NCI-H1048 (cell line): ENCODE results near the gene CUX1.
"Not testable (repeated sequence)": the region's sequence is repeated elsewhere in the genome, so short reads cannot be mapped to it uniquely, and the experiment has no call there.

Source experiments
- DNase-seq: peaks from one replicate; lab custom pipeline; 2025; lab: John Stamatoyannopoulos, UW

The CUX1 gene

DNA sequence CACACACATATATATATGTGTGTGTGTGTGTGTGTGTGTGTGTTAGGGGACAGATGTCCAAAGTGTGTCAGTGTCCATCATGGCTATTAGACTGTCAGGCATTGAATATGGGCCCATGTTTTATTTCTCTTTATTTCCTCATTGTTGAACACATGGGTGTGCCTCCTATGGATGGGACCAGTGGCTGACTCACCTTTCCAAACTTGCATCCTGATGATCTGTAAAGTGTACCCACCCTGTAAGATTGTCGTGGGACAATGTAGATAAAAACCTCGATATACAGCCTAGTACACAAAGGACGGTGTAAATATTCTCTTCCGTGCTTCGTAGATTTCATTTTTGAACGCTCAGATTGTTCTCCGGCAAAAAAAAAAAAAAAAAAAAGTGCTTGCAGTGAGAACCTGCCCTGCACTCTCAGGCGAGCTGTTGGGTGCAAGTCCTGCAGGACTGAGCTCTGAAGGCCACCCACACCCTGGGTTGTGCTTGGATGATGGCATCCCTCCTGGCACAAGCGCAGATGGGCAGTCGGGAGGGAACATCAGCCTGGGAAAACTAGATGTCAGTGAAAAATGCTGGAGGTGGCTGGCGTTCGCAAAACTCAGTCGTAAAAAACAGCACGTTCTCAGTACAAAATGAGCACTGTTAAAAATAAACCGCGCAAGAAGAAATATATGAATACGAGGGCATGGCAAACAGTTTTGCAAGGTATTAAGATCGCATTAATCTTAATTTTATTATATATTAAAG lies 166.9 kb downstream of the CUX1 start:
- no peak for DNase-seq

DNA sequence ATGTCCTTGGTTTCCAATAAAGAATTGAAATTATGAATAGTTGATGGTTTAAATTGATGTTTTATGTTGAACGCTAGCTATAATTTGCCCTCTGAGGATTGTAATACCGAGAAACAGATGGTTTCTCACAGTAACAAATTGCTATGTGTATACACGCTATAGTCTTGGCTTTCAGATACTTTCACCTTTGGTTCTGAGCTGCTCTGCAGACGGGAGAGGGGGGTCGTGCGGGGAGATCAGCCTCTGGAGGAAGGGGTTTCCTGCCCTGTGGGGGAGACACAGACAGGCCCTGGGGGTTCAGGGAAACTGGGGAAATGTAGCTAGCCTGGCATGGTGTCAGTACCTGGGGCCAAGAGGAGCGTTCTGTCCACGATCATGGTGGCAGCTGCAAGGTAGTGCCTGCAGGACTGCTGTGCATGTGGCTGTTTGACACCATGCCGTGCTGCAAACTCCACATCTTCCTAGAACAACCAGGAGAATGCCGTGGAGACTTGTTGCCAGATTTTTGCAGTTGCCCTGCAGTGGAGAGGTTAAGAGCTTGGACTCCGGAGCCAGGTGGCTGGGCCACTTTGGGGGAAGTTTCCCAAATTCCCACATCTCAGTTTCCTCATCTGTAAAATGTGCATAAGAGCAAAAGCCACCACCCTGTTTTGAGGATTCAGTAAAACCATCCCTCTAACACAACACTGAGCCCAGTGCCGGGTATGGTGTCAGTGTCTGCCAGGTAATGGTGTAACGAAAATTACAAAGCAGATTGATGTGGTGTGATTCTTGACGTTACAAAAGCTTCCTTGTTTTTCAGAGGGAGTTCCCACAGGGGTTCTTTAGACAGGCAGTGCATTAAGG lies 167.9 kb downstream of the CUX1 start:
- DNase-seq: no peak

DNA sequence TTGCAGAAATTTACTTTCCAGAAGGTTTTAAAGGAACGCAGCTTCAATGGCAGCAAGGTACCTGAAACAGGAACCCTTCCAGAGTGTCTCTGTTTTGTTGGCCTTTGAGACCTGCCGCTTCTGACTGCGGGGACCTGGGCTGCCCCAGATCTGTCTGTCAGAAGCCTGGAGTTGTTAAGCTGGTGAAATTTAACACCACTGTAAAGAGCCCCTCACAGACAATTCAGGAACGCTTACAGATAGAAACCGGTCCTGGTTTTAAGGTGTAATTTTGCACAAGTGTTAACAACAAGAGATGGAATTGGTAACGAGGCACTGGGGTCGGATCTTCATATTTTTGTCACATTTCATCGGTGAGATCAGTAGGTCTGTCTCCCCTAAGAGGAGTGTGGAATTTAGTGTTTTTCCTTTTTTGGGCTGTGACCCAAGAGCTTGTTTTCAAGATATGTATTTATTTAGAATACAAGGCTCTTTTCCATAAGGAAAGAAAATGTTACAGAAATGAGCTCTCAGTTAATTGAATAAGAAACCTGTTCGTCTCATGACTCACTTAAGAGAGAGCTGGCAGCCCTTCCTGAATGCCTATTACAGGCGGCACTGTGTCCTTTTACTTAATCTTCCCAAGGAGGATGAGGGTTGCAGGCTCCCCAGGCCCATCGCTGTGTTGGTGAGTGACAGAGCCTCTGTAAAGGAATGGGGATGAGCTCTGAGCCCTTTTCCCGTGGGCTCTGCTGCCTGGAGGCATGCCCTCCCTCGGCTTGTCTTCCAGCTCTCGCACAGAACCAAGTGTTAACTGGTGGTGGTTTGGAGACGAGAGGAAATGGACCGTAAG lies 168.7 kb downstream of the CUX1 start:
- DNase-seq: no peak

DNA sequence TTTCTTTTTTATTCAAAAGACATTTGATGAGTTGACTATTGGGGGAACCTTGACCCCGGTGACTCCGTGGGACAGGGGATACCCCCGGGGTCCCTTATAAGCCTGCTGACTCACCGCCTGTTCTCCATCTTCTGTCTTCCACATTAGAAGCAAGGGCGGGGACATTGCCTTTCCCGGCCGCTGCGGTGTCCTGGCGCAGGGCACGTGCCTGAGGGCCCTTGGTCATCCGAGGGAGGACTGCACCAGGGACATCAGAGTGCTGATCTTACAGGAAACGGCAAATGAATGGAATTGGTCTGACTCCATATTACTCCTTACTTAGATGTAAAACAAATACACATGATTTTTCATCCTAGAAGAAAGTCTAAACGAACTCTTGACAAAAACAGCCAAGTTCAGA lies 170.1 kb downstream of the CUX1 start:
- no peak for DNase-seq

DNA sequence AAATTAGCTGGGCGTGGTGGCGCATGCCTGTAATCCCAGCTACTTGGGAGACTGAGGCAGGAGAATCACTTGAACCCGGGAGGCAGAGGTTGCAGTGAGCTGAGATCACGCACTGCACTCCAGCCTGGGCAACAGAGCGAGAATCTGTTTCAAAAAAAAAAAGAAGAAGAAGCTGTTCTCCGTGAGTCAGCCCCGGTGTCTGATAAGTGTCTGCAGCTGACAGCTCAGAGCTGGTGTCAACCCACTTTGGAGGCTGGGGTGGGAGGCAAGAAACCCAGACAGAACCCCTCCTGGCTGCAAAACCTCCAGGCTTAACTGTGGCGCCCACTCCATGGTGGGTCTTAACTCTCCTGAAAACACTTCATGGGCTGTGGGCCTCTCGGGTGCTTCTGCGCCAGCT lies 170.6 kb downstream of the CUX1 start:
- not testable (repeated sequence) for DNase-seq

DNA sequence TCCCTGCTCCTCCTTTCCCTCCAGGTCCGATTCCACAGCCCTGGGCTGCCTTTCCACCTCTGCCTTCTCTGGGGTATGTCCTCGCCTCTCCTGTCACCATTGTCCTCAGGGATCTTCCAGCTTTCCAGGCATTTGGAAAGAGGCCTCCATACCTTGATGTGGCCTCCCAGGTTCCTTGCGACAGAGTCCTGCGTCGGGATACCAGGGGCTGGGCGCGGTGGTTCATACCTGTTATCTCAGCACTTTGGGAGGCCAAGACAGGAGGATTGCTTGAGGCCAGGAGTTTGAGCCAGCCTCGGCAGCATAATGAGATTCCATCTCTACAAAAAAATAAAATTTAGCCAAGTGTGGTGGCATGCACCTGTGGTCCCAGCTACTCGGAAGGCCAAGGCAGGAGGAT lies 171.1 kb downstream of the CUX1 start:
- no peak for DNase-seq

DNA sequence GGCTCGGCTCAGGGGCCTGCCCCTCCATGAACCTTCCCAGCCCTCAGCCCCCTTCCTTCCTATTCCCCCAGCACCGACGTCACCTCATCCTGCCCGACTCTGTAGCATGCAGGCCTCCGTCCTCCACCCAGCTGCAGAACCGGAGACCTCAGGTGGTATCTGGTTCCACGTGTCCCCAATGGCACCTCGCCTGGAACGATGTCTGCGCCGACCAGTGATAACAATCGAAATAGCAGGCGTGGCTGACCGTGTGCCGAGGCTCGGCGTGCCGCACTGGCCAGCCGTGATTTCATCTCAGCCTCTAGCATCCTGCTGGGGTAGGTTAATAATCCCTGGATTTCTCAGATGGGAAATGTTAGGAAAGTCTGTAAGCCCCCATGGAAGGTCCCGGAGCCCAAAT lies 171.7 kb downstream of the CUX1 start:
- DNase-seq: no peak

DNA sequence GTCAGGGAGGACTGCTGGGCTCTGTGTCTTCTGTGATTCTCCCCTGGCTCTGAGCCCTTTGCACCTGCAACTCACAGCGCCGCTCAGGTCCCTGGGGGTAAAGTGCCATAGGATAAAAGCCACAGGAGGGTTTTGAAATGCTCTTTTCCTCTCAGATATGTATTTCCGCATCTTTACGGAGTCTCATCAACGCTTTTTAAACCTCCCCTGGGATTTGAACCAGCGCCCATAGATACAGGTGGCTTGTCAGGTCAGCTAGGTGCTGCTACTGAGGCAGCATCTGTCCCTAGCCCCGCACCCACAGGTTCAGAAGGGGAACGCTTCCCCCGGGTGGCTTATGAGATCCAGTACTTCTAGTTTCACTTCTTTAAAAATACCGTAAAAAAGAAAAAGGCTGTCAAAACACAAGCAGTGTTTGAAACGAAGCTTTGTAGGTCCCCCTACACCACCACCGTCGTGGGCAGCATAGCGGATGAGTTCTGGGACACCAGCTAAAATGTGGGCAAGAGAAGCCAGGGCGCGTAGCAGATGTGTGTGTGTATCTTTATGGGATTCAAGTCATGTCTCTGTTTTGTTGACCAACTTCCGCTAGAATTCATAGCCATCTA lies 173.5 kb downstream of the CUX1 start:
- DNase-seq: no peak

DNA sequence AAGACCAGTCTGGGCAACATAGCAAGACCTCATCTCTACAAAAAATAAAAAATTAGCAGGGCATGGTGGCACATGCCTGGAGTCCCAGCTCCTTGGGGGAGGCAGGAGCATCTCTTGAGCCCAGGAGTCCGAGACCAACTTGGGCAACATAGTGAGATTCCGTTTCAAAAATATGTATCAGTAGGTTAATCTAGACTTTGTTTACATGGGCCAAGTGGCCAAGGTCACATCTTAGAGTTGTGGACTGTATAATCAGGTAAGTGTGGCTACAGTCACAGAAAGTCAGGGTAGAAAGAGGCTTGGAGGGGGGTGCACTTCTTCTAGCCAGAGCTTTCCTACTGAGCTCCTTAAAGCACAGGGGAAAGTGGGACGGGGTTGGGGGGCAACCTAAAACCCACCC lies 174.4 kb downstream of the CUX1 start:
- no peak for DNase-seq

DNA sequence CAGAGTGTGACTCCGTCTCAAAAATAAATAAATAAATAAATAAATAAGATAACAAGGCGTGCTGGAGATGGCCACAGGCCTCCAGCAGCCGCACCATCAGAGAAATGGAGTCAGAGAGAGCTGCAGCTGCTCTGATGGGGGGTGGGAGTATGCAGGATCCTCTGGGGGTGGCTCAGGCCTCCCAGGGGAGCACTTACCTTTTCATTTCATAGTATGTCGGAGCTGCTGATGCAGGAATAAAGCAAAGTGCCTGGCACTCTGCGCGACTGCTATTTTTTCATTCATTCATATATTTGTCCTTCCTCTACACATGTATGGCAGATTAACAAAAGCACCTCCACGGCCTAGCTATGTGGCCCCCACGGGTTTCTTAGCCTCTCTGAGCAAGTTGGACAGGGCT lies 175.9 kb downstream of the CUX1 start:
- no peak for DNase-seq

DNA sequence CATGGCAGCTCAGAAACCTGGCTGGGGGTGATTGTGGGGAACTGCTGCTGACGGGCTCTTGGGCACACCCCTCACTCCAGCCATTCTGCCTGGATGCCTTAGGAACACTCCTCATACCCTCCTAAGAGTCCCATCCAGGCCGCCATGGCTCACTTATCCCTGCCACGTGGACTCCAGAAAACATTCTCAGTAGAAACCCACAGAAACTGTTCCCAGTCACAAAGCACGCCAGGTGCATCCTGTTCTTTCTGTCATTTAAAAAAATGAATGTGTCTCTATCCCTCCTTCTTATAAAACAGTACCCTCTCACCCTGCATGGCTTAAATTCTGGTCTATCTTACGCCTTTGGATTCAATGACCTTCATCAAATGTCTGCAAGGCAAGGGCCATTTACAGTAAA lies 177.7 kb downstream of the CUX1 start:
- no peak for DNase-seq

DNA sequence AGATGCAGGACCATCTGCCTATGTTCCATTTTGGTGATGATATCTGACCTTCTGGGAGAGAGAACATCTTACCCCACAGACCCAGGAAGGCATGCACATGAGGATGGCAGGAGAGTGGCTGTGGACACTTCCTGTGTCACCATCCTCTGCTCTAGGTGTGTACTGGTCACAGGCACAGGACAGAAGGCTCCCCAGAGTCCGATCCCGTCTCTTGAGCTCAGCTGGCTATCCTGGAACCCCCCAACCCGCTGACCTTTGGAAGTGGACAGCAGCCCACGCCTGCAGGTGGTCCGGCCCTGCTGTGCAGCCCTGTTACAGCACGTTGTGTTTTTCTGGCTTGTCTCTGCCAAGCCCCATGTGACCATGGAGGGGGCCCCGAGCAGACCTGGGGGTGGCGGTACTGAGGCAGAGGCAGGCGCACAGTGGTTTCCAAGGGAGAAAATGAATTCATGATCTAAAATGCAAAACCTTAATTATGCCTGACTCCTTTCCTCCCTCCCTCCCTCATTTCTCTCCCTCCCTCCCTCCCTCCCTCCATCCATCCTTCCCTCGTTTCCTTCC lies 178.8 kb downstream of the CUX1 start:
- no peak for DNase-seq

DNA sequence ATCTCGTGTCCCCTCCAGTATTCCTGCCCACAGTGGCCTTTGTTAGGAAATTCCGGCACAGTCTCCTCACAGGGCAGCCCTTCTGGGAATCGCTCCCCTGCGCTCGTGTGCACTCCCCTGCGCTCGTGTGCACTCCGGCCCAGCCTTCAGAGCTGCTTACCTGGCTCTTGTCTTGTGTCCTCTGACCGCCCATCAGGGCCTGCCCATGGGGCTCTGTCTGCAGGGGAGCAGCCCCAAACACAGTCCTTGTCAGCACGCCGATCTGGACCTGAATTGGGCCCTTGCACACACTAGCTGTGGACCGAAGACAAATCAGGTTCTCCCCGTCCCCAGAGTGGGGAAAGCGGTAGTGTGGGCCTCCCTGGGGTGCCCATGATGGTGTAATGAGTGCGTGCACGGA lies 179.4 kb downstream of the CUX1 start:
- DNase-seq: no peak

DNA sequence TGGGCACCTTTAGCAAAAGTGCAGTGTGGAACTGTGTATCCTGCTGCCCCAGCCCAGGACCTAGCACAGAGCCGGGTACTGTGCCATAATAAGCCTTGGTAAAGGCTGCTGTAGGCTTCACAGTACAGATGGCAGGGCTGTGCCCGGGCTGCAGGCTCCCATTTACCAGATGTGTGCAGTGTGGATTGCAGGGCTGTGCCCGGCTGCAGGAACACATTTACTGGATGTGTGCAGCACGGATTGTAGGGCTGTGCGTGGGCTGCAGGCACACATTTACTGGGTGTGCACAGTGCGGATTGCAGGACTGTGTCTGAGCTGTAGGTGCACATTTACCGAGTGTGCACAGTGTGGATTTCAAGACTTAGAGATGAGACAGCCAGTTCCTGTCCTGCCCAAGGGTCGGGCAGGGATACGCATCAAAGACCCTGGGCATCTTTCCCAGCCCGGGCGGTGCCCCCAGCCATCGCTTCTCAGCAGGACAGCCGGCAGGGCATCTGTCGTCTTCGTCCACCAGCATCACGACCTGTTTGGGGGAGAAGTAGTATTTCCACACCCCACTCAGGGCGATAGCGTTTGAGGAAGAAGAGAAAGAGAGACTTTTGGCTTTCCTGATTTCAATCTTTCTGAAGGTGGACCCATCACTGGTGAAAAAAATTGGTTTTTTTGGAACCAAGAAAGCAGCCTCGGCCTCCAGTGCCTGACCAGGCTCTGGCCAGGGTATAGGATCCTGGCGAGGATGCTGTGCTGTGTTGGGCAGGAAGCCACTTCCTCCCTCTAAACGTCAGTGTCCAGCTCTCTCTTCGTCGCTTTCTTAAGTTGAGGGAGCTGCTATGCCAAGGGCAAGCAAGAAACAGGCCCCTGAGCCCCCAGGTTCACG lies 180.8 kb downstream of the CUX1 start:
- DNase-seq: no peak

DNA sequence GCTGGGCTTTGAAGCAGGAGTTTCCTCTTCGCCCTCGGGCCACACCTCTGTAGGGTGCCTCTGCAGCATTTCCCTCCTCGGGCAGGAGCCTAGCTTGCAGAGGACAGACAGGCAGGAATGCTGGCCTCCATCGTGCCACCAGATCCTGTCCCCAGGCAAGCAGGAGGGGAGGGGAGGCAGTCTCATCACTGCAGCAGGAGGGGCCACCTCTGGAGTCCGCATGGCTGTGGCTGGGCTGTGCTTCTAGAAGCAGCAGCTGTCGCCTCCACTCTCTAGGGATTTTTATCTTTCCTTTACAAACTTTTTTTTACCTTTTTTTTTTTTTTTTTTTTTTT lies 181.4 kb downstream of the CUX1 start:
- no peak for DNase-seq

DNA sequence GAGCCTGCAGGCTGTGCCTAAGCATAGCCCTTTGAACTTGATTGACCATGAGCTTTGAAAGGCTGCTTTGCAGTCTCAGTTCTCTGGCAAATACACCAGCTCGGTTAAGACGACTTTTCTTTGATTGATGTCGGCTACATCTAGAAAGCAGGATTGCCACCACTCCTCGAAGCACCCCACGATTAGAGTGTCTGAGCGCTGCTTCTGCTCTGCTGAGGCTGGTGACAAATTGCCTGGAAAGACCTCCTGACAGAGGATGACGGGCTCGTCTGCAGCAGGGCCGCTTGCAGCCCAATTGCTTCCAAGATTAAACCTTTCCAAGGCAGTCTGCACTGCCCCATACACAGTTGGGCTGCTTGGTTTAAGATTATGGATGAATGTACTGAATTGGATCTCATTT lies 182.0 kb downstream of the CUX1 start:
- no peak for DNase-seq

DNA sequence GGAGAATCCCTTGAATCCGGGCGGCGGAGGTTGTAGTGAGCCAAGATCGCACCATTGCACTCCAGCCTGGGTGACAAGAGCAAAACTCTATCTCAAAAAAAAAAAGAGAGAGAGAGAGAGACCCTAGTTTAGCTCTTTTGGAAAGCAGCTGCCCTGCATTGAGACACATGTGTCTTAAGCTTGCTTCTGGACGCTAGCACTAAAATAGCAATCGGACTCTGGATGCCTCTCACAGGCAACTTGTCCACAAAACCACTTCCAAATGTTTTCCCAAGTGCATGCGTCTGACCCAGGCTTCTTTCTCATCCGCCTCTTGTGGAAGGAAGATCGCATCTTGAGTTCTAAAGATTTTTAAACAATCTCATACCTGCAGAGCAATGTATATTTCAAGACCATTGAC lies 182.7 kb downstream of the CUX1 start:
- DNase-seq: no peak

DNA sequence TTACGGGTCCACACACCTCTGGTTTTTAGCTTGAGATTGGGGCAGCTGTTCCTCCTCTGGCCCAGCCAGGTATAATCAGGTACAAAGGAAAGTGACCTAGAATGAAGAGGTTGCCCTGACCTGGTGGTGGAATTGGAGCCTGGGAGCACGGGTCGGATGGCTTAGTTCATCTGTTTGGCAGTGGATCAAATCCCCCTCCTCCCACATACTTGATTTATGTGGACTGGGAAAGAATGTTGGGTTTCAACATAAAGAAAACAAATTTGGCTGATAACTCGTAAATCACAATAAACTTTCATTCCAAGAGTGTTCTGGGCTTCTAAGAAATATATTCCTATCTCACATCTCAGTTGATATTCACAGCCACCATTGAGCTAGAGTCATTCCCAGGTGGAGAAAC lies 186.8 kb downstream of the CUX1 start:
- DNase-seq: no peak

DNA sequence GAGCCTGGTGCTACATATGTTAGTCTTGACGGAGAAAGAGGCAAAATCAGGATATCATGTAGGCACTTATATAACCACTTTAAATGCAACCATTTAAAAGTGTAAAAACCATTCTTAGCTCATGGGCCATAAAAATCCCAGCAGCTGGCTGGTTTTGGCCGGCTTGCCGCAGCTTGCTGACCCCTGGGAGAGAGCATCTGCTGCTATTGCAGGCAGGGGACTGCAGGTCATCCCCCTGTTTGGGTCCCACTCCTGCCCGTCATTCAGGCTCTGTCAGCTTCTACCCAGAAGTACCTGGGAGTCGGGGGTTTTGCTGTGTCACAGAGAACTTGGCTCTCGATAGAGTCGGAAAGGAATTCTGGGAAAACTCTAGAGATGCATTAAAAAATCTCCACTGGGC lies 187.4 kb downstream of the CUX1 start:
- DNase-seq: no peak

DNA sequence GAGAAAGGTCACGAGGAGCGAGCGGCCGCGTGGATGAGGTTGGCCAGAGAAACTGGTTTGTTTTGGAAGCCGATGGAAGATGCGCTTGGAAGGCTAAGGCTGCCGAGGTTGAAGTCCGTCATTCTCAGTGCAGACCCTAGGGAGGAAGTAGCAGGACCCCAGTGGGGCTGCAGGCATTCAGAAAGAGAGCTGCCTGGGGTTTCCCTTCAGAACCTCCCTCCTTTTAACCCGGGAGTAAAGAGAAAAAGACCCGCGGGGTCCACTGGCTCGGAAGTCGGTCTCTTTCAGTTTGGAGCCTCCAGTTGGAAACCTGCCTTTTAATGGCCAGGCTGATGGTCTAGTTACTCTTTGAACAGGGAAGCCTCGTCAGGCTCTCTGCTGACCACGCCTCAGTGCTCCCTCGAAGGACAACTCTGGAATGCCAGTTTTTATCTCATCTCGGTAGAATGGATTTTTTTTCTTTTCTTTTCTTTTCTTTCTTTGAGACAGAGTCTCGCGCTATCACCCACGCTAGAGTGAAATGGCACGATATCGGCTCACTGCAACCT lies 188.6 kb downstream of the CUX1 start:
- no peak for DNase-seq

DNA sequence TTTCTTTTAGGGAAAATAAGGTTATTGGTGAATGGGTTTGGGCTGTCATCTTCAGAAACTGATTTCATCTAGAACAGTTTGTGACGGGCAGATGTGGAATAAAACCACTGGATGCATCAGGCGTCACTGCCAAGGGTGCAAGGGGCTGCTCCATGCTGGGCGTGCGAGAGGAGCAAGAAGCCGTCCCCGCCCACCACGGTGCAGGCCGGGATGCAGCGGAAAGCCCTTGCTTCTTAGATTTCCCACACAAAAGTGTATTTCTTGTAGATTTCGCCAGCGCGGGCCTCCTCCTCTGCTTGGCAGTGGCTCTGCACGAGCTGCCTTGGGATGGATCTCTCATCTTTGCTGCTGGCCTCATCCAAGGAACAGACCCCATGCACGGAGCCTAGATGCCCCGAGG lies 189.3 kb downstream of the CUX1 start:
- no peak for DNase-seq
